GM12878 (cell line): ENCODE data around the gene TRIM7. TPM values are rescaled to one million over a fixed set of nuclear protein-coding genes. Genes with fewer than 3 reads are reported as not detected.

ENCODE experiments used
- ATAC-seq: fragments of 200-7000 bp; cut with Tn5 transposase; 3 replicates; pipeline ENCODE4 v1.9.1; 2020; ENCODE audit warnings: mild to moderate bottlenecking, moderate library complexity
- BruUV-seq: library from RNA; stranded (reverse); fragments of 400-500 nt; replicated peaks from 2 replicates; lab custom pipeline; 2021; lab: Mats Ljungman, UMichigan
- CTCF ChIA-PET: fragments of 300-600 bp; sonication (Branson Sonifier 250); formaldehyde crosslinking; extraction: SDS; loops from one replicate; lab custom pipeline; 2021; ENCODE audit warnings: inconsistent platforms; lab: Yijun Ruan, JAX
- POLR2A ChIA-PET: fragments of 350-600 bp; formaldehyde crosslinking; extraction: SDS; loops from one replicate; lab custom pipeline; 2021; ENCODE audit warnings: inconsistent platforms; lab: Charles Lee
- RAD21 ChIA-PET: fragments of 300-600 bp; sonication (Branson Sonifier 250); formaldehyde crosslinking; loops from one replicate; lab custom pipeline; 2023; ENCODE audit warnings: antibody characterized with exemption; ENCODE audit not compliant: unreplicated experiment; lab: Charles Lee
- SMC1A ChIA-PET: fragments of 300-600 bp; sonication (Branson Sonifier 250); formaldehyde crosslinking; loops from one replicate; lab custom pipeline; 2023; ENCODE audit not compliant: unreplicated experiment, uncharacterized antibody; lab: Charles Lee
- DNase-seq: peaks from one replicate; pipeline ENCODE4 v3.0.0-alpha.2; 2011; ENCODE audit warnings: low read depth, low spot score
- FAIRE-seq: peaks from 3 replicates; lab custom pipeline; 2011; peaks lifted over from hg19 to GRCh38; lab: Jason Lieb, UNC
- H2AFZ ChIP-seq: 2 replicates; pipeline ENCODE4 v1.6.0; 2011; ENCODE audit warnings: low read depth, low read length, control low read depth; ENCODE audit not compliant: control insufficient read depth
- H3K27ac ChIP-seq: 2 replicates; pipeline ENCODE4 v1.5.1; 2011; ENCODE audit warnings: control low read depth; ENCODE audit not compliant: control insufficient read depth, insufficient read depth
- H3K27me3 ChIP-seq, 2 experiments: replicated peaks in 1 of 2; 2 replicates each; pipeline versions ENCODE4 v1.6.0 to v1.6.1; 2011; ENCODE audit warnings: low read length in 1 of 2; ENCODE audit not compliant: control insufficient read depth in 2 of 2, insufficient read depth in 2 of 2
- H3K36me3 ChIP-seq, 2 experiments: 2 replicates each; pipeline ENCODE4 v1.5.1; 2011; ENCODE audit warnings: low read length in 1 of 2; ENCODE audit not compliant: control insufficient read depth in 2 of 2, insufficient read depth in 2 of 2
- H3K4me1 ChIP-seq: 2 replicates; pipeline ENCODE4 v1.6.1; 2011; ENCODE audit warnings: mild to moderate bottlenecking, low read length, moderate library complexity, mixed read lengths; ENCODE audit not compliant: control insufficient read depth, insufficient read depth
- H3K4me2 ChIP-seq: 2 replicates; pipeline ENCODE4 v1.6.0; 2011; ENCODE audit warnings: control low read depth; ENCODE audit not compliant: control insufficient read depth, insufficient read depth
- H3K4me3 ChIP-seq: fragments of 200-600 bp; sonication (generic); 2 replicates; pipeline ENCODE4 v1.5.1; 2016
- H3K79me2 ChIP-seq: 2 replicates; pipeline ENCODE4 v1.6.0; 2011; ENCODE audit warnings: low read length; ENCODE audit not compliant: control insufficient read depth, insufficient read depth
- H3K9ac ChIP-seq: 2 replicates; pipeline ENCODE4 v1.8.0; 2011; ENCODE audit warnings: low read length, control low read depth, mixed read lengths; ENCODE audit not compliant: control insufficient read depth, insufficient read depth
- H3K9me3 ChIP-seq: replicated peaks from 3 replicates; pipeline ENCODE4 v1.5.1; 2011; ENCODE audit warnings: mild to moderate bottlenecking, low read length; ENCODE audit not compliant: control insufficient read depth, insufficient read depth
- H4K20me1 ChIP-seq: 2 replicates; pipeline ENCODE4 v1.6.0; 2011; ENCODE audit not compliant: control insufficient read depth, insufficient read depth
- EP300 ChIP-seq, 2 experiments: fragments of 150-350 bp in 1 of 2; IDR thresholded peaks; 2 replicates each; pipeline ENCODE4 v1.6.1; 2011 to 2012; ENCODE audit warnings: low read depth in 2 of 2, low read length in 2 of 2, borderline replicate concordance in 1 of 2, improper control_type of control experiment in 1 of 2, inconsistent platforms in 1 of 2; ENCODE audit not compliant: control insufficient read depth in 1 of 2
- NFYA ChIP-seq: IDR thresholded peaks from 2 replicates; pipeline ENCODE4 v1.6.1; 2011; ENCODE audit warnings: low read depth, mild to moderate bottlenecking, low read length, improper control_type of control experiment, borderline replicate concordance
- NR2C1 ChIP-seq: fragments of 450-650 bp; IDR thresholded peaks from 2 replicates; pipeline ENCODE4 v1.6.1; 2017; ENCODE audit warnings: antibody characterized with exemption, mild to moderate bottlenecking, moderate library complexity
- SIX5 ChIP-seq: IDR thresholded peaks from 2 replicates; pipeline ENCODE4 v1.6.1; 2011; ENCODE audit warnings: mild to moderate bottlenecking, low read depth, low read length, moderate library complexity; ENCODE audit not compliant: severe bottlenecking
- TAF1 ChIP-seq: IDR thresholded peaks from 2 replicates; pipeline ENCODE4 v1.6.1; 2011; ENCODE audit warnings: mild to moderate bottlenecking, low read depth, low read length, borderline replicate concordance
- TCF3 ChIP-seq: IDR thresholded peaks from 2 replicates; pipeline ENCODE4 v1.6.1; 2012; ENCODE audit warnings: low read depth, mild to moderate bottlenecking, low read length, borderline replicate concordance; ENCODE audit not compliant: insufficient read depth
- WRNIP1 ChIP-seq: IDR thresholded peaks from 2 replicates; pipeline ENCODE4 v1.6.1; 2011; ENCODE audit warnings: low read depth, low read length, improper control_type of control experiment, borderline replicate concordance
- ZNF622 ChIP-seq: fragments of 450-650 bp; IDR thresholded peaks from 2 replicates; pipeline ENCODE4 v1.6.1; 2017; ENCODE audit warnings: mild to moderate bottlenecking, inconsistent platforms
- WGBS: methylation state at CpG from one replicate; pipeline ENCODE4 v1.1.6; 2016; ENCODE audit warnings: low lambda C conversion rate; ENCODE audit not compliant: insufficient replicate concordance, insufficient coverage; ENCODE audit errors: missing lambda C conversion rate; 5-methylcytosine and 5-hydroxymethylcytosine counted together
- in situ Hi-C: fragments of 300-500 bp; cut with MboI; formaldehyde crosslinking; loops from 9 replicates; pipeline ENCODE4 v1.14.3; 2018; ENCODE audit warnings: mixed read lengths
- intact Hi-C: fragments of 100-400 bp; cut with micrococcal nuclease; formaldehyde crosslinking; loops from one replicate; pipeline ENCODE4 v1.14.2; 2022; ENCODE audit not compliant: unreplicated experiment
- polyA plus RNA-seq, 11 experiments: library from polyadenylated mRNA; depleted of rRNA in 4 of 11; unstranded in 6 of 11; stranded (reverse) in 5 of 11; fragments of >200 nt; fragmentation: Nextera tagmentation in 4 of 11; fragmentation: Illumina TruSeq in 1 of 11; extraction: Ambion mirVana in 4 of 11; extraction: Trizol in 1 of 11; gene quantifications; 1 replicate in 1 of 11; 2 replicates in 10 of 11; pipeline versions ENCODE4 v1.2.1 to v1.2.3, GENCODE V29; 2011 to 2016; ENCODE audit warnings: inconsistent platforms in 2 of 11, missing spikeins in 2 of 11, low read depth in 1 of 11
- total RNA-seq, 4 experiments: library from RNA; depleted of rRNA in 3 of 4; stranded (reverse); fragments of >200 nt in 3 of 4; fragmentation: Illumina TruSeq in 1 of 4; extraction: Trizol in 1 of 4; gene quantifications; 2 replicates each; pipeline versions ENCODE4 v1.2.1 to v1.2.3, GENCODE V29; 2013 to 2021

The TRIM7 gene
- total and polyA plus RNA-seq, 10 of the 15 experiments (the other 5 are each of a cell fraction or from before 2014, with no cell fraction given): 0.02 to 1.6 (median 0.41) TPM

DNA sequence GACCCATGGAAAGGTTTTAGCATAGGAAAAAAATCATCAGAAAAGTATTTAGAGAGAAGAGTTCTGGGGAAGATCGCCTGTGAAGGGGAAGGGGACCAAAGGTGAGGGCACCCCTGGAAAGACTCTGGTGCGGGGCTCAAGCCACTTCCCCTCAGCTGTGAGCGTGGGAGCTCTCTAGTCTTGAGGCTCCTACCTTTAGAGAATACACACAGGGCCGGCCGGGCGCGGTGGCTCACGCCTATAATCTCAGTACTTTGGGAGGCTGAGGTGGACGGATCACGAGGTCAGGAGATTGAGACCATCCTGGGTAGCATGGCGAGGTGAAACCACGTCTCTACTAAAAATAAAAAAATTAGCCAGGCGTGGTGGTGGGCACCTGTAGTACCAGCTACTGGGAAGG, 25.0 kb upstream of the TRIM7 start:
- no TSS peak for BruUV-seq
- ChIA-PET POLR2A (interaction anchor here (1.3 kb wide), 1 partner anchor 12 kb away, joined by 4 read pairs; no protein-coding TSS in a partner anchor), SMC1A (no interaction called here), CTCF (interaction anchor here (0.8 to 1.3 kb wide), 2 partner anchors 10 to 23 kb away, joined by 3 to 6 read pairs; no protein-coding TSS in a partner anchor), RAD21 (no interaction called here)
- in situ Hi-C loops: no loop called here
- DNase-seq: no peak
- H3K79me2 ChIP-seq: peaks cover 11% of the 10 kb centered on the region
- no peak for ATAC-seq
- FAIRE-seq: no peak
- H3K4me2 ChIP-seq: no peak overlapping the region
- no peak overlapping the region for H3K27ac ChIP-seq
- H3K9me3 ChIP-seq: no peaks in the 10 kb centered on the region
- 94% methylated on average over 13 of the region's 13 CpGs for WGBS
- no peak overlapping the region for H3K4me3 ChIP-seq
- peaks cover 0 to 18% of the 10 kb centered on the region in 2 experiments; a peak in 3 of 4 replicates for H3K36me3 ChIP-seq
- TF ChIP-seq TCF3 (no peak), WRNIP1 (no peak), TAF1 (no peak), ZNF622 (no peak), NR2C1 (no peak), SIX5 (no peak), NFYA (no peak), EP300 (IDR thresholded peaks at IDR 0.05; ENCODE audit: borderline replicate concordance in 1 of 2, control insufficient read depth in 1 of 2, low read depth in 2 of 2, low read length in 2 of 2) (no peak)
- TF ChIP-seq, all 136 proteins: peak for 0
- H2AFZ ChIP-seq: no peak overlapping the region
- no peaks in the 10 kb centered on the region for H3K27me3 ChIP-seq
- intact Hi-C loops: no loop called here
- H3K4me1 ChIP-seq: peaks cover 8% of the 10 kb centered on the region
- H3K9ac ChIP-seq: no peak overlapping the region
- no peaks in the 10 kb centered on the region for H4K20me1 ChIP-seq
